K562 (cell line): ENCODE data around the gene CMTM8. TPM values are rescaled to one million over a fixed set of nuclear protein-coding genes. Genes with fewer than 3 reads are reported as not detected.

Experiments used
- ATAC-seq: fragments of 200-7000 bp; cut with Tn5 transposase; 3 replicates; pipeline ENCODE4 v1.9.1; 2020; ENCODE audit warnings: moderate library complexity
- BruUV-seq: library from RNA; stranded (reverse); fragments of 400-500 nt; replicated peaks from 2 replicates; lab custom pipeline; 2021; lab: Mats Ljungman, UMichigan
- CTCF ChIA-PET: fragments of 300-600 bp; formaldehyde crosslinking; extraction: SDS; loops from one replicate; lab custom pipeline; 2021; ENCODE audit warnings: low intra/inter-chr PET ratio; lab: Yijun Ruan, JAX
- POLR2A ChIA-PET: fragments of 300-600, 350-650 bp; sonication (Branson Sonifier 250); formaldehyde crosslinking; extraction: SDS; loops from one replicate; lab custom pipeline; 2021; ENCODE audit warnings: antibody characterized with exemption, inconsistent platforms; lab: Yijun Ruan, JAX
- DNase-seq, 4 experiments: peaks; one replicate each; pipeline versions ENCODE4 v3.0.0 to v3.0.0-alpha.2; 2011 to 2018; ENCODE audit warnings: low spot score in 3 of 4, mixed read lengths in 3 of 4; ENCODE audit errors: extremely low read depth in 1 of 4
- FAIRE-seq: peaks from 2 replicates; lab custom pipeline; 2011; peaks lifted over from hg19 to GRCh38; lab: Jason Lieb, UNC
- H2AFZ ChIP-seq: 2 replicates; pipeline ENCODE4 v1.6.0; 2011; ENCODE audit warnings: low read depth, low read length, control low read depth, inconsistent platforms
- H3K27ac ChIP-seq: fragments of 200-600 bp; 3 replicates; pipeline ENCODE4 v1.8.0; 2011; ENCODE audit warnings: low read depth, mild to moderate bottlenecking, control low read depth, inconsistent platforms, low read length, moderate library complexity, mixed read lengths; ENCODE audit errors: extremely low read depth
- H3K27me3 ChIP-seq, 2 experiments: fragments of 300-600 bp in 1 of 2; 2 replicates in 1 of 2; 3 replicates in 1 of 2; pipeline versions ENCODE4 v1.6.0 to v1.8.0; 2011; ENCODE audit warnings: inconsistent platforms in 2 of 2, low read length in 2 of 2, mild to moderate bottlenecking in 1 of 2, mixed read lengths in 1 of 2, moderate library complexity in 1 of 2; ENCODE audit not compliant: control insufficient read depth in 2 of 2, insufficient read depth in 2 of 2
- H3K36me3 ChIP-seq: fragments of 300-600 bp; 3 replicates; pipeline ENCODE4 v1.8.0; 2011; ENCODE audit warnings: mild to moderate bottlenecking, low read length, inconsistent platforms; ENCODE audit not compliant: control insufficient read depth, insufficient read depth
- H3K4me1 ChIP-seq, 2 experiments: fragments of 200-600 bp in 1 of 2; replicated peaks in 1 of 2; 2 replicates in 1 of 2; 3 replicates in 1 of 2; pipeline versions ENCODE4 v1.5.1 to v1.8.0; 2011; ENCODE audit warnings: inconsistent platforms in 2 of 2, low read length in 2 of 2, mild to moderate bottlenecking in 1 of 2, mixed read lengths in 1 of 2, moderate library complexity in 1 of 2; ENCODE audit not compliant: control insufficient read depth in 2 of 2, insufficient read depth in 2 of 2
- H3K4me2 ChIP-seq: 2 replicates; pipeline ENCODE4 v1.6.1; 2011; ENCODE audit warnings: low read length, control low read depth, inconsistent platforms, mixed read lengths; ENCODE audit not compliant: insufficient read depth
- H3K4me3 ChIP-seq: fragments of 200-600 bp; sonication (generic), shearing (Covaris generic); 2 replicates; pipeline ENCODE4 v1.5.1; 2016; ENCODE audit warnings: control low read depth, inconsistent platforms
- H3K79me2 ChIP-seq: fragments of 200-600 bp; 3 replicates; pipeline ENCODE4 v1.8.0; 2011; ENCODE audit warnings: low read length, inconsistent platforms; ENCODE audit not compliant: control insufficient read depth, insufficient read depth
- H3K9ac ChIP-seq, 2 experiments: 2 replicates each; pipeline versions ENCODE4 v1.6.0 to v1.6.1; 2011; ENCODE audit warnings: low read depth in 2 of 2, low read length in 2 of 2, control low read depth in 1 of 2, inconsistent platforms in 1 of 2, mild to moderate bottlenecking in 1 of 2, mixed read lengths in 1 of 2; ENCODE audit not compliant: insufficient read depth in 1 of 2
- H3K9me1 ChIP-seq: one replicate; pipeline ENCODE4 v1.6.0; 2011; ENCODE audit warnings: inconsistent platforms, mild to moderate bottlenecking, low read length, moderate library complexity; ENCODE audit not compliant: control insufficient read depth, insufficient read depth
- H3K9me3 ChIP-seq: replicated peaks from 2 replicates; pipeline ENCODE4 v1.5.1; 2011; ENCODE audit warnings: low read depth, low read length, inconsistent platforms; ENCODE audit not compliant: control insufficient read depth, insufficient read depth
- H4K20me1 ChIP-seq: replicated peaks from 2 replicates; pipeline ENCODE4 v1.6.1; 2011; ENCODE audit warnings: low read length, inconsistent platforms, mixed read lengths; ENCODE audit not compliant: control insufficient read depth, insufficient read depth
- CTCF ChIP-seq, 3 experiments: IDR thresholded peaks in 2 of 3; conservative IDR thresholded peaks in 1 of 3; 2 replicates each; pipeline ENCODE4 v1.5.1; 2011 to 2012; ENCODE audit warnings: low read length in 3 of 3, mild to moderate bottlenecking in 3 of 3, control low read depth in 2 of 3, improper control_type of control experiment in 1 of 3, inconsistent platforms in 1 of 3, low read depth in 1 of 3, mixed read lengths in 1 of 3, moderate library complexity in 1 of 3; ENCODE audit not compliant: insufficient read depth in 2 of 3
- CTCFL ChIP-seq: IDR thresholded peaks from 2 replicates; pipeline ENCODE4 v1.6.1; 2011; ENCODE audit warnings: borderline replicate concordance, low read depth, mild to moderate bottlenecking, moderate library complexity, low read length; ENCODE audit not compliant: insufficient read depth, poor library complexity, severe bottlenecking
- MCM2 ChIP-seq: fragments of 450-650 bp; IDR thresholded peaks from 2 replicates; pipeline ENCODE4 v1.6.1; 2017; ENCODE audit warnings: low read depth, mild to moderate bottlenecking
- REST ChIP-seq, 2 experiments: fragments of 450-650 bp; formaldehyde crosslinking in 1 of 2; IDR thresholded peaks; 2 replicates each; pipeline versions ENCODE4 v1.4.0 to v1.6.1; 2014 to 2020; ENCODE audit warnings: mild to moderate bottlenecking in 2 of 2, borderline replicate concordance in 1 of 2, low read depth in 1 of 2
- TEAD4 ChIP-seq, 2 experiments: sonication (generic) in 1 of 2; formaldehyde crosslinking in 1 of 2; IDR thresholded peaks; 2 replicates each; pipeline versions ENCODE4 v1.6.1 to v1.8.0; 2012 to 2022; ENCODE audit warnings: borderline replicate concordance in 1 of 2, inconsistent platforms in 1 of 2, low read length in 1 of 2, mild to moderate bottlenecking in 1 of 2, missing genetic modification reagents in 1 of 2
- WGBS: fragments of 100-300 bp; shearing (Covaris generic); methylation state at CpG from one replicate; pipeline ENCODE4 v1.1.6; 2016; ENCODE audit warnings: low coverage, mixed read lengths; ENCODE audit not compliant: insufficient coverage; ENCODE audit errors: missing lambda C conversion rate; 5-methylcytosine and 5-hydroxymethylcytosine counted together
- in situ Hi-C: fragments of 300-500 bp; cut with MboI; formaldehyde crosslinking; loops from 4 replicates; pipeline ENCODE4 v1.15.0; 2018; ENCODE audit warnings: inconsistent platforms, mixed read lengths
- intact Hi-C: fragments of 100-400 bp; cut with micrococcal nuclease; formaldehyde crosslinking; loops from 2 replicates; pipeline ENCODE4 v1.14.2; 2022
- polyA plus RNA-seq, 8 experiments: library from polyadenylated mRNA; depleted of rRNA in 4 of 8; stranded (reverse) in 5 of 8; unstranded in 3 of 8; fragments of >200 nt; fragmentation: Nextera tagmentation in 2 of 8; fragmentation: Illumina TruSeq in 1 of 8; extraction: Ambion mirVana in 2 of 8; extraction: Trizol in 1 of 8; gene quantifications; 2 replicates each; pipeline versions ENCODE4 v1.2.1 to v1.2.3, GENCODE V29; 2011 to 2014; ENCODE audit warnings: inconsistent platforms in 1 of 8, missing spikeins in 1 of 8
- total RNA-seq, 7 experiments: library from RNA; depleted of rRNA in 6 of 7; stranded (reverse); fragments of >200 nt in 6 of 7; fragmentation: Illumina TruSeq in 2 of 7; extraction: Trizol in 2 of 7; gene quantifications; 2 replicates each; pipeline versions ENCODE4 v1.2.1 to v1.2.3, GENCODE V29; 2011 to 2021; ENCODE audit warnings: low replicate concordance in 1 of 7

Gene CMTM8
- total and polyA plus RNA-seq, 9 of the 15 experiments (the other 6 are each of a cell fraction or from before 2014, with no cell fraction given) = not detected

GRCh38 chr3:32374788-32375595, 136.5 kb downstream of the CMTM8 start:
- intact Hi-C loops = loop anchor here (1.0 to 10.0 kb wide), 3 partner anchors 24 to 290 kb away; no protein-coding TSS in a partner anchor
- Histone ChIP-seq H3K27me3 (peaks cover 5 to 16% of the 10 kb centered on the region in 2 experiments), H3K79me2 (no peaks in the 10 kb centered on the region), H3K9me1 (no peaks in the 10 kb centered on the region), H3K9ac (no peak overlapping the region), H3K4me3 (no peak overlapping the region), H3K9me3 (no peaks in the 10 kb centered on the region), H3K36me3 (no peaks in the 10 kb centered on the region), H3K27ac (no peak overlapping the region), H4K20me1 (no peaks in the 10 kb centered on the region), H3K4me1 (no peaks in the 10 kb centered on the region), H3K4me2 (no peak overlapping the region), H2AFZ (peak overlapping the region; percentile 26; the same call in 1 of the 2 replicates)
- no TSS peak for BruUV-seq
- POLR2A ChIA-PET = interaction anchor here (0.6 to 1.1 kb wide), 2 partner anchors 36 to 49 kb away, joined by 3 read pairs; no protein-coding TSS in a partner anchor
- CTCF ChIA-PET = interaction anchor here (0.6 to 1.5 kb wide), 5 partner anchors 24 to 1190 kb away, joined by 3 to 8 read pairs (median 4); no protein-coding TSS in a partner anchor
- FAIRE-seq = peak; percentile 87
- peak; percentile 90 for ATAC-seq
- in situ Hi-C loops = loop anchor here (5.0 kb wide), 1 partner anchor 292 kb away; no protein-coding TSS in a partner anchor
- peak; percentile 48 to 76 (median 52) for DNase-seq
- 3% methylated on average over 12 of the region's 12 CpGs for WGBS
- TF ChIP-seq REST (IDR thresholded peaks at IDR 0.05; ENCODE audit: borderline replicate concordance) (peak; percentile 53; the same call in 1 of the 2 replicates), REST (CRISPR knock-in tag; IDR thresholded peaks at IDR 0.05; ENCODE audit: low read depth) (no peak), TEAD4 (IDR thresholded peaks at IDR 0.05; ENCODE audit: low read length) (0 out of 2 replicates have a peak, but pooled peaks have one; percentile 19), TEAD4 (CRISPR knock-in tag; IDR thresholded peaks at IDR 0.05; ENCODE audit: borderline replicate concordance) (no peak), CTCF (IDR thresholded peaks at IDR 0.05 in 2 of 3, conservative IDR thresholded peaks at IDR 0.05 in 1 of 3; ENCODE audit: insufficient read depth in 2 of 3, low read depth in 1 of 3, low read length in 3 of 3) (peak; percentile 56 to 74 (median 69)), CTCFL (peak; percentile 43), MCM2 (no peak)
